Upper lobe of right lung (tissue), 1 donor: ENCODE results near the gene HAPLN3. TPM values are rescaled to one million over a fixed set of nuclear protein-coding genes. Genes with fewer than 3 reads are reported as not detected.

Experiments used
- ATAC-seq: fragments of 200-7000 bp; cut with Tn5 transposase; one replicate; pipeline ENCODE4 v1.9.1; 2020; ENCODE audit warnings: mild to moderate bottlenecking, moderate library complexity
- DNase-seq: peaks from one replicate; pipeline ENCODE4 v3.0.0-alpha.2; 2020
- H3K27ac ChIP-seq: fragments of 200-600 bp; one replicate; pipeline ENCODE4 v1.8.0; 2022
- H3K27me3 ChIP-seq: fragments of 200-600 bp; one replicate; pipeline ENCODE4 v1.8.0; 2022; ENCODE audit warnings: mild to moderate bottlenecking
- H3K36me3 ChIP-seq: fragments of 200-600 bp; one replicate; pipeline ENCODE4 v1.8.0; 2022
- H3K4me1 ChIP-seq: fragments of 200-600 bp; one replicate; pipeline ENCODE4 v1.8.0; 2022
- H3K4me3 ChIP-seq: fragments of 200-600 bp; one replicate; pipeline ENCODE4 v1.8.0; 2022; ENCODE audit warnings: mild to moderate bottlenecking
- H3K9me3 ChIP-seq: fragments of 200-600 bp; one replicate; pipeline ENCODE4 v1.8.0; 2022
- CTCF ChIP-seq: fragments of 200-600 bp; IDR thresholded peaks from one replicate; pipeline ENCODE4 v1.8.0; 2022; ENCODE audit warnings: antibody characterized with exemption
- intact Hi-C: fragments of 100-400 bp; cut with DNase I; formaldehyde crosslinking; loops from one replicate; pipeline ENCODE4 v1.11.0; 2022
- total RNA-seq: library from RNA; stranded (reverse); fragmentation: NEBNext Ultra II Directional; extraction: Animal tissue kit (Norgen Biotek cat#: 25700); gene quantifications from one replicate; pipeline ENCODE4 v1.2.1, GENCODE V29; 2021
- donor health status: DM: no; HTN: yes; CAD: no; lungs with severe emphysema.

The HAPLN3 gene
- total RNA-seq, 1 donor from 2014 or later: 4.6 TPM

GRCh38 chr15:88832820-88833730, 62.3 kb downstream of the HAPLN3 start:
- no peak overlapping the region for H3K27ac ChIP-seq
- ATAC-seq: no peak

GRCh38 chr15:88830016-88830415, 65.3 kb downstream of the HAPLN3 start:
- Histone ChIP-seq H3K27me3 (no peaks in the 10 kb centered on the region), H3K4me3 (no peak overlapping the region), H3K9me3 (no peaks in the 10 kb centered on the region), H3K4me1 (no peaks in the 10 kb centered on the region), H3K27ac (no peak overlapping the region), H3K36me3 (no peaks in the 10 kb centered on the region)
- no peak for ATAC-seq
- TF ChIP-seq CTCF: no peak
- no peak for DNase-seq
- intact Hi-C loops: no loop called here

More at GRCh38 chr15:88832820-88833730, 62.3 kb downstream of the HAPLN3 start:
- Histone ChIP-seq H3K36me3 (no peaks in the 10 kb centered on the region), H3K4me3 (no peak overlapping the region), H3K9me3 (no peaks in the 10 kb centered on the region), H3K27me3 (no peaks in the 10 kb centered on the region), H3K4me1 (no peaks in the 10 kb centered on the region)
- no peak for TF ChIP-seq CTCF
- DNase-seq: no peak
- intact Hi-C loops: no loop called here

- Histone ChIP-seq H3K27ac (no peak overlapping the region), H3K27me3 (no peaks in the 10 kb centered on the region), H3K4me3 (no peak overlapping the region), H3K4me1 (no peaks in the 10 kb centered on the region), H3K36me3 (no peaks in the 10 kb centered on the region), H3K9me3 (no peaks in the 10 kb centered on the region)
- no peak for TF ChIP-seq CTCF
- intact Hi-C loops: no loop called here
- ATAC-seq: no peak
- no peak for DNase-seq
These were observed 66.6 kb downstream of the HAPLN3 start for GRCh38 chr15:88828791-88829190.

Other genes with a start within 250 kb of the HAPLN3 start
- 0.06 TPM for gene ACAN, start 92.1 kb downstream of the HAPLN3 start, total RNA-seq
- gene MFGE8, start 17.8 kb upstream of the HAPLN3 start, total RNA-seq: 168 TPM
- 182 TPM for gene ABHD2, start 192.9 kb upstream of the HAPLN3 start, total RNA-seq